Measurements from ENCODE around the gene ELP5.

- peak; percentile 88 for TF ChIP-seq POLR2A (IDR thresholded peaks at IDR 0.05)
- peak in 1 of 3 experiments; percentile 1 for TF ChIP-seq CTCF (IDR thresholded peaks at IDR 0.05)
Measured at GRCh38 chr17:7306911-7307685, 55.1 kb downstream of the ELP5 start, which contains the start of gene EIF5A.

Data from testis (tissue), 2 donors.